Naive B cell (primary cell): ENCODE measurements around the gene TAL1. TPM values are rescaled to one million over a fixed set of nuclear protein-coding genes. Genes with fewer than 3 reads are reported as not detected.

Experiments
- ATAC-seq, 2 donors: fragments of 150-1000 bp; cut with Tn5 transposase; 2 replicates each; pipeline ENCODE4 v1.10.0; 2021; ENCODE audit warnings: low read depth in 2 of 2, mild to moderate bottlenecking in 2 of 2, moderate library complexity in 2 of 2
- DNase-seq: peaks from one replicate; pipeline ENCODE4 v3.0.0; 2022
- H3K27ac Mint-ChIP-seq, 6 donors: one replicate each; pipeline ENCODE4 v1.8.0; 2020 to 2022; ENCODE audit warnings: mild to moderate bottlenecking in 6 of 6, mixed read lengths in 6 of 6, moderate library complexity in 5 of 6, inconsistent platforms in 2 of 6
- H3K27me3 Mint-ChIP-seq, 3 donors: one replicate each; pipeline ENCODE4 v1.8.0; 2021 to 2022; ENCODE audit warnings: mixed read lengths in 3 of 3, mild to moderate bottlenecking in 1 of 3
- H3K36me3 Mint-ChIP-seq, 2 donors: one replicate each; pipeline ENCODE4 v1.8.0; 2020 to 2022; ENCODE audit warnings: mixed read lengths in 2 of 2, inconsistent platforms in 1 of 2, mild to moderate bottlenecking in 1 of 2
- H3K4me1 Mint-ChIP-seq, 3 donors: one replicate each; pipeline ENCODE4 v1.8.0; 2020 to 2022; ENCODE audit warnings: mixed read lengths in 3 of 3, inconsistent platforms in 1 of 3, mild to moderate bottlenecking in 1 of 3, moderate library complexity in 1 of 3
- H3K4me3 Mint-ChIP-seq, 8 donors: one replicate each; pipeline ENCODE4 v1.8.0; 2020 to 2022; ENCODE audit warnings: mild to moderate bottlenecking in 8 of 8, mixed read lengths in 8 of 8, moderate library complexity in 8 of 8, inconsistent platforms in 2 of 8
- H3K9me3 Mint-ChIP-seq, 7 donors: one replicate each; pipeline ENCODE4 v1.8.0; 2020 to 2022; ENCODE audit warnings: mixed read lengths in 7 of 7, mild to moderate bottlenecking in 5 of 7, inconsistent platforms in 2 of 7, moderate library complexity in 1 of 7
- polyA plus RNA-seq, 6 donors: library from polyadenylated mRNA; unstranded; fragments of 300-500 nt; fragmentation: Illumina TruSeq; gene quantifications; one replicate each; pipeline ENCODE4 v1.2.3, GENCODE V29; 2021; ENCODE audit warnings: low read depth in 6 of 6

Gene TAL1
- polyA plus RNA-seq, 6 donors from 2014 or later, result 0.08 to 1.0 (median 0.36) TPM; not detected in 3

GRCh38 chr1:47179017-47179987 lies 52.7 kb downstream of the TAL1 start:
- DNase-seq, result peak; percentile 35
- Mint-ChIP-seq H3K36me3 (no peaks in the 10 kb centered on the region), H3K27me3 (peaks cover 44 to 77% (median 71%) of the 10 kb centered on the region in 3 donors), H3K4me3 (peak overlapping the region; percentile 12 to 90 (median 78)), H3K27ac (peak overlapping the region in 1 of 6 donors; percentile 79), H3K4me1 (peaks cover 11 to 17% (median 14%) of the 10 kb centered on the region in 3 donors), H3K9me3 (peaks cover 0 to 2% (median 0%) of the 10 kb centered on the region in 7 donors)
- ATAC-seq, result peak; percentile 28 to 47

GRCh38 chr1:47178654-47179016 lies 53.4 kb downstream of the TAL1 start:
- ATAC-seq (no peak), DNase-seq (no peak)
- peaks cover 0 to 2% (median 0%) of the 10 kb centered on the region in 7 donors for H3K9me3 Mint-ChIP-seq
- H3K4me3 Mint-ChIP-seq, result peak overlapping the region in 3 of 8 donors; percentile 12 to 90 (median 63)
- H3K4me1 Mint-ChIP-seq, result peaks cover 11 to 17% (median 14%) of the 10 kb centered on the region in 3 donors
- no peak overlapping the region for H3K27ac Mint-ChIP-seq
- peaks cover 48 to 75% (median 72%) of the 10 kb centered on the region in 3 donors for H3K27me3 Mint-ChIP-seq
- H3K36me3 Mint-ChIP-seq, result no peaks in the 10 kb centered on the region

GRCh38 chr1:47178020-47178419 lies 54.0 kb downstream of the TAL1 start:
- Mint-ChIP-seq H3K4me3 (peak overlapping the region in 1 of 8 donors; percentile 37), H3K4me1 (peaks cover 11 to 17% (median 14%) of the 10 kb centered on the region in 3 donors), H3K9me3 (peaks cover 0 to 4% (median under 1%) of the 10 kb centered on the region in 7 donors), H3K27ac (no peak overlapping the region), H3K27me3 (peaks cover 44 to 71% (median 67%) of the 10 kb centered on the region in 3 donors), H3K36me3 (no peaks in the 10 kb centered on the region)
- no peak for ATAC-seq
- no peak for DNase-seq

GRCh38 chr1:47175227-47175934 lies 56.6 kb downstream of the TAL1 start:
- Mint-ChIP-seq H3K27ac (no peak overlapping the region), H3K27me3 (peaks cover 43 to 59% (median 48%) of the 10 kb centered on the region in 3 donors), H3K9me3 (peaks cover 0 to 6% (median 3%) of the 10 kb centered on the region in 7 donors), H3K36me3 (no peaks in the 10 kb centered on the region), H3K4me1 (peaks cover 11 to 17% (median 14%) of the 10 kb centered on the region in 3 donors), H3K4me3 (peak overlapping the region in 1 of 8 donors; percentile 9)
- no peak for ATAC-seq
- no peak for DNase-seq

GRCh38 chr1:47174656-47175020 lies 57.4 kb downstream of the TAL1 start:
- ATAC-seq (no peak), DNase-seq (no peak)
- Mint-ChIP-seq H3K27me3 (peaks cover 39 to 52% (median 43%) of the 10 kb centered on the region in 3 donors), H3K9me3 (peaks cover 0 to 6% (median 3%) of the 10 kb centered on the region in 7 donors), H3K27ac (no peak overlapping the region), H3K4me1 (peaks cover 11 to 15% (median 13%) of the 10 kb centered on the region in 3 donors), H3K36me3 (no peaks in the 10 kb centered on the region), H3K4me3 (no peak overlapping the region)

GRCh38 chr1:47172782-47173181 lies 59.2 kb downstream of the TAL1 start:
- no peak for DNase-seq
- ATAC-seq, result no peak
- Mint-ChIP-seq H3K36me3 (no peaks in the 10 kb centered on the region), H3K4me3 (no peak overlapping the region), H3K27me3 (peaks cover 26 to 49% (median 28%) of the 10 kb centered on the region in 3 donors), H3K9me3 (peaks cover 0 to 6% (median 4%) of the 10 kb centered on the region in 7 donors), H3K27ac (no peak overlapping the region), H3K4me1 (peaks cover 3 to 6% (median 5%) of the 10 kb centered on the region in 3 donors)

Other genes with a start within 250 kb of the TAL1 start
- gene CYP4X1, start 208.6 kb downstream of the TAL1 start, polyA plus RNA-seq, result not detected
- gene CYP4Z1, start 165.0 kb downstream of the TAL1 start, polyA plus RNA-seq, result not detected
- not detected for gene CYP4A22, start 94.8 kb downstream of the TAL1 start, polyA plus RNA-seq
- gene PDZK1IP1, start 42.2 kb downstream of the TAL1 start, polyA plus RNA-seq, result 1 to 10 TPM in 3 of 6 donors, under 1 TPM in 2, not detected in 1; 0.72 to 9.2 (median 2.6) TPM
- 1 to 10 TPM in 1 of 6 donors, under 1 TPM in 4, not detected in 1; 0.12 to 1.2 (median 0.85) TPM for gene STIL, start 81.9 kb upstream of the TAL1 start, polyA plus RNA-seq
- 100 to 1,000 TPM; 124 to 195 (median 140) TPM for gene CMPK1, start 101.6 kb upstream of the TAL1 start, polyA plus RNA-seq
- gene FOXE3, start 184.1 kb upstream of the TAL1 start, polyA plus RNA-seq, result not detected
- under 1 TPM in 5 of 6 donors, not detected in 1; 0.05 to 0.37 (median 0.07) TPM for gene FOXD2, start 205.8 kb upstream of the TAL1 start, polyA plus RNA-seq